ENCODE measurements around the gene MYT1. TPM values are rescaled to one million over a fixed set of nuclear protein-coding genes. Genes with fewer than 3 reads are reported as not detected.

Gene MYT1
- total RNA-seq, 1 donor from 2014 or later: not detected

- H3K4me3 ChIP-seq (ENCODE audit: low read depth, low read length): no peak overlapping the region
- DNase-seq (ENCODE audit: low read depth) (no peak), FAIRE-seq (no peak)
- no peak for TF ChIP-seq CTCF (IDR thresholded peaks at IDR 0.05; ENCODE audit: insufficient read depth, low read length, severe bottlenecking)
- no peaks in the 10 kb centered on the region for H3K36me3 ChIP-seq (ENCODE audit: control insufficient read depth, insufficient read depth, low read length)
- peaks cover 11% of the 10 kb centered on the region for H3K27me3 ChIP-seq (ENCODE audit: control insufficient read depth, insufficient read depth, low read length)
These were observed 1.8 kb downstream of the MYT1 start for GRCh38 chr20:64165866-64166600.

- FAIRE-seq: peak; percentile 40
- H3K27me3 ChIP-seq (ENCODE audit: control insufficient read depth, insufficient read depth, low read length): peaks cover 10% of the 10 kb centered on the region
- H3K4me3 ChIP-seq (ENCODE audit: low read depth, low read length): no peak overlapping the region
- DNase-seq (ENCODE audit: low read depth): no peak
- TF ChIP-seq CTCF (IDR thresholded peaks at IDR 0.05; ENCODE audit: insufficient read depth, low read length, severe bottlenecking): no peak
- no peaks in the 10 kb centered on the region for H3K36me3 ChIP-seq (ENCODE audit: control insufficient read depth, insufficient read depth, low read length)
These were observed 2.7 kb downstream of the MYT1 start for GRCh38 chr20:64166721-64167615.

- H3K36me3 ChIP-seq (ENCODE audit: control insufficient read depth, insufficient read depth, low read length): no peaks in the 10 kb centered on the region
- no peak for TF ChIP-seq CTCF (IDR thresholded peaks at IDR 0.05; ENCODE audit: insufficient read depth, low read length, severe bottlenecking)
- no peak overlapping the region for H3K4me3 ChIP-seq (ENCODE audit: low read depth, low read length)
- DNase-seq (ENCODE audit: low read depth): no peak
- FAIRE-seq: no peak
- H3K27me3 ChIP-seq (ENCODE audit: control insufficient read depth, insufficient read depth, low read length): peaks cover 6% of the 10 kb centered on the region
These were observed 3.4 kb downstream of the MYT1 start for GRCh38 chr20:64167676-64168075.

- no peaks in the 10 kb centered on the region for H3K36me3 ChIP-seq (ENCODE audit: control insufficient read depth, insufficient read depth, low read length)
- peaks cover 6% of the 10 kb centered on the region for H3K27me3 ChIP-seq (ENCODE audit: control insufficient read depth, insufficient read depth, low read length)
- no peak for FAIRE-seq
- no peak for TF ChIP-seq CTCF (IDR thresholded peaks at IDR 0.05; ENCODE audit: insufficient read depth, low read length, severe bottlenecking)
- DNase-seq (ENCODE audit: low read depth): no peak
- H3K4me3 ChIP-seq (ENCODE audit: low read depth, low read length): no peak overlapping the region
These were observed 4.3 kb downstream of the MYT1 start for GRCh38 chr20:64168381-64169090.

GRCh38 chr20:64169091-64169560 is 4.9 kb downstream of the MYT1 start:
- FAIRE-seq (no peak), DNase-seq (ENCODE audit: low read depth) (no peak)
- H3K4me3 ChIP-seq (ENCODE audit: low read depth, low read length): no peak overlapping the region
- no peaks in the 10 kb centered on the region for H3K36me3 ChIP-seq (ENCODE audit: control insufficient read depth, insufficient read depth, low read length)
- no peak for TF ChIP-seq CTCF (IDR thresholded peaks at IDR 0.05; ENCODE audit: insufficient read depth, low read length, severe bottlenecking)
- peaks cover 6% of the 10 kb centered on the region for H3K27me3 ChIP-seq (ENCODE audit: control insufficient read depth, insufficient read depth, low read length)
